HepG2 (cell line): Measurements from ENCODE around the gene ATP6V0A1. TPM values are rescaled to one million over a fixed set of nuclear protein-coding genes. Genes with fewer than 3 reads are reported as not detected.
A peak's percentile ranks its signal among the peaks of the same experiment; 100 is the strongest.

ENCODE experiments used
- BRD4 ChIP-seq: sonication (generic); formaldehyde crosslinking; IDR thresholded peaks from 2 replicates; pipeline ENCODE4 v1.4.0; 2020; ENCODE audit warnings: missing genetic modification reagents
- CBFB ChIP-seq: sonication (generic); formaldehyde crosslinking; IDR thresholded peaks from 2 replicates; pipeline ENCODE4 v1.4.0; 2020; ENCODE audit warnings: missing genetic modification reagents
- DRAP1 ChIP-seq: IDR thresholded peaks from 2 replicates; pipeline ENCODE4 v1.6.1; 2016; ENCODE audit warnings: missing genetic modification reagents, missing compliant biosample characterization
- GTF2F1 ChIP-seq: fragments of 150-350 bp; IDR thresholded peaks from 2 replicates; pipeline ENCODE4 v1.6.1; 2014; ENCODE audit warnings: low read length
- GTF3A ChIP-seq: sonication (generic); formaldehyde crosslinking; conservative IDR thresholded peaks from 2 replicates; pipeline ENCODE4 v1.4.0; 2020; ENCODE audit warnings: mild to moderate bottlenecking, missing genetic modification reagents
- HOXA7 ChIP-seq: sonication (generic); formaldehyde crosslinking; IDR thresholded peaks from 2 replicates; pipeline ENCODE4 v1.8.1; 2022; ENCODE audit warnings: mild to moderate bottlenecking, missing genetic modification reagents, moderate library complexity
- JUN ChIP-seq: sonication (generic); formaldehyde crosslinking; IDR thresholded peaks from 2 replicates; pipeline ENCODE4 v1.4.0; 2020; ENCODE audit warnings: mild to moderate bottlenecking, missing genetic modification reagents
- KAT7 ChIP-seq: IDR thresholded peaks from 2 replicates; pipeline ENCODE4 v1.6.1; 2018; ENCODE audit warnings: borderline replicate concordance, missing compliant biosample characterization
- KDM5B ChIP-seq: sonication (generic); formaldehyde crosslinking; IDR thresholded peaks from 2 replicates; pipeline ENCODE4 v1.4.0; 2020; ENCODE audit warnings: missing genetic modification reagents, mild to moderate bottlenecking, borderline replicate concordance
- MAFF ChIP-seq: IDR thresholded peaks from 2 replicates; pipeline ENCODE4 v1.6.1; 2011; ENCODE audit warnings: low read depth, low read length, improper control_type of control experiment
- MATR3 ChIP-seq: sonication (generic); formaldehyde crosslinking; IDR thresholded peaks from 2 replicates; pipeline ENCODE4 v1.4.0; 2020; ENCODE audit warnings: missing genetic modification reagents
- MLLT10 ChIP-seq: sonication (generic); formaldehyde crosslinking; IDR thresholded peaks from 2 replicates; pipeline ENCODE4 v1.4.0; 2020; ENCODE audit warnings: missing genetic modification reagents
- MXI1 ChIP-seq: IDR thresholded peaks from 3 replicates; pipeline ENCODE4 v1.6.1; 2012; ENCODE audit warnings: low read depth, low read length, inconsistent platforms, borderline replicate concordance
- NFATC3 ChIP-seq: sonication (generic); formaldehyde crosslinking; IDR thresholded peaks from 2 replicates; pipeline ENCODE4 v1.5.1; 2020; ENCODE audit warnings: mild to moderate bottlenecking, missing genetic modification reagents
- PLRG1 ChIP-seq: fragments of 450-650 bp; conservative IDR thresholded peaks from 2 replicates; pipeline ENCODE4 v1.6.1; 2016
- SIN3A ChIP-seq: IDR thresholded peaks from 2 replicates; pipeline ENCODE4 v1.6.1; 2011; ENCODE audit warnings: low read depth, mild to moderate bottlenecking, control low read depth, low read length, borderline replicate concordance
- SMAD9 ChIP-seq: sonication (generic); formaldehyde crosslinking; IDR thresholded peaks from 2 replicates; pipeline ENCODE4 v1.5.1; 2020; ENCODE audit warnings: mild to moderate bottlenecking, missing genetic modification reagents
- SMC3 ChIP-seq: IDR thresholded peaks from 2 replicates; pipeline ENCODE4 v1.6.1; 2011; ENCODE audit warnings: low read length, improper control_type of control experiment
- SUZ12 ChIP-seq: fragments of 150-350 bp; IDR thresholded peaks from 2 replicates; pipeline ENCODE4 v1.6.1; 2014; ENCODE audit warnings: low read depth, low read length
- TAF1 ChIP-seq: sonication (generic); formaldehyde crosslinking; IDR thresholded peaks from 2 replicates; pipeline ENCODE4 v1.4.0; 2020; ENCODE audit warnings: missing genetic modification reagents
- TARDBP ChIP-seq: sonication (generic); formaldehyde crosslinking; IDR thresholded peaks from 2 replicates; pipeline ENCODE4 v1.8.0; 2022; ENCODE audit warnings: mild to moderate bottlenecking, missing genetic modification reagents
- YEATS4 ChIP-seq: sonication (generic); formaldehyde crosslinking; IDR thresholded peaks from 2 replicates; pipeline ENCODE4 v1.4.0; 2020; ENCODE audit warnings: missing genetic modification reagents, borderline replicate concordance
- ZKSCAN1 ChIP-seq: fragments of 150-350 bp; IDR thresholded peaks from 2 replicates; pipeline ENCODE4 v1.6.1; 2014; ENCODE audit warnings: low read length
- ZMYM4 ChIP-seq: sonication (generic); formaldehyde crosslinking; IDR thresholded peaks from 2 replicates; pipeline ENCODE4 v1.8.1; 2023; ENCODE audit warnings: mild to moderate bottlenecking, missing genetic modification reagents
- ZNF20 ChIP-seq: sonication (generic); formaldehyde crosslinking; IDR thresholded peaks from 2 replicates; pipeline ENCODE4 v1.4.0; 2020; ENCODE audit warnings: mild to moderate bottlenecking, moderate library complexity, missing genetic modification reagents
- ZNF232 ChIP-seq: sonication (generic); formaldehyde crosslinking; IDR thresholded peaks from 2 replicates; pipeline ENCODE4 v1.4.0; 2020; ENCODE audit warnings: missing genetic modification reagents, borderline replicate concordance
- ZNF329 ChIP-seq: sonication (generic); formaldehyde crosslinking; IDR thresholded peaks from 2 replicates; pipeline ENCODE4 v1.9.0; 2021; ENCODE audit warnings: low read depth, mild to moderate bottlenecking, missing genetic modification reagents
- ZNF441 ChIP-seq: sonication (generic); formaldehyde crosslinking; IDR thresholded peaks from 2 replicates; pipeline ENCODE4 v1.7.0; 2021; ENCODE audit warnings: missing genetic modification reagents, borderline replicate concordance
- ZNF614 ChIP-seq: IDR thresholded peaks from 2 replicates; pipeline ENCODE4 v1.6.1; 2018; ENCODE audit warnings: missing biosample characterization, missing genetic modification reagents, inconsistent platforms, borderline replicate concordance
- ZNF747 ChIP-seq: sonication (generic); formaldehyde crosslinking; IDR thresholded peaks from 2 replicates; pipeline ENCODE4 v1.8.1; 2023; ENCODE audit warnings: missing genetic modification reagents, mild to moderate bottlenecking, borderline replicate concordance
- ZNF784 ChIP-seq: sonication (generic); formaldehyde crosslinking; IDR thresholded peaks from 2 replicates; pipeline ENCODE4 v1.5.1; 2020; ENCODE audit warnings: missing genetic modification reagents, mild to moderate bottlenecking, borderline replicate concordance
- ZNF788 ChIP-seq: sonication (generic); formaldehyde crosslinking; IDR thresholded peaks from 2 replicates; pipeline ENCODE4 v1.5.0; 2020; ENCODE audit warnings: mild to moderate bottlenecking, missing genetic modification reagents, borderline replicate concordance
- ZSCAN12 ChIP-seq: sonication (generic); formaldehyde crosslinking; IDR thresholded peaks from 2 replicates; pipeline ENCODE4 v1.9.0; 2021; ENCODE audit warnings: mild to moderate bottlenecking, missing genetic modification reagents
- polyA plus RNA-seq, 8 experiments: library from polyadenylated mRNA; depleted of rRNA in 3 of 8; stranded (reverse) in 7 of 8; unstranded in 1 of 8; fragments of >200 nt; fragmentation: Illumina TruSeq in 4 of 8; extraction: Trizol in 4 of 8; gene quantifications; 2 replicates each; pipeline versions ENCODE4 v1.2.1 to v1.2.3, GENCODE V29; 2011 to 2016; ENCODE audit warnings: low read depth in 4 of 8, missing spikeins in 1 of 8, mixed read lengths in 1 of 8; ENCODE audit not compliant: insufficient read depth in 1 of 8
- total RNA-seq, 5 experiments: library from RNA; depleted of rRNA; stranded (reverse); fragments of >200 nt; fragmentation: Illumina TruSeq; extraction: Trizol; gene quantifications; 2 replicates each; pipeline ENCODE4 v1.2.3, GENCODE V29; 2016; ENCODE audit warnings: low read depth in 1 of 5

The ATP6V0A1 gene
- total and polyA plus RNA-seq, 2 of the 13 experiments (the other 11 are each of a cell fraction or from before 2014, with no cell fraction given): 27.9 to 54.1 TPM

GRCh38 chr17:42566883-42567573, 108.3 kb downstream of the ATP6V0A1 start, which contains the start of gene MLX (continued):
- TF ChIP-seq HOXA7 (CRISPR knock-in tag) (no peak), TARDBP (peak; percentile 99), SIN3A (peak; percentile 91), ZNF329 (CRISPR knock-in tag) (peak; percentile 46; the same call in 1 of the 2 replicates), MATR3 (CRISPR knock-in tag) (no peak), ZNF784 (CRISPR knock-in tag) (peak; percentile 90; the same call in 1 of the 2 replicates), ZNF20 (CRISPR knock-in tag) (0 out of 2 replicates have a peak, but pooled peaks have one; percentile 37), KAT7 (CRISPR knock-in tag) (peak; percentile 93), KDM5B (peak; percentile 93), SMC3 (no peak), ZNF441 (CRISPR knock-in tag) (peak; percentile 70; the same call in 1 of the 2 replicates), ZNF232 (0 out of 2 replicates have a peak, but pooled peaks have one; percentile 23), ZNF747 (peak; percentile 95), GTF3A (0 out of 2 replicates have a peak, but pooled peaks have one; percentile 88), GTF2F1 (no peak; the same call in 1 of the 2 replicates), MAFF (no peak), ZMYM4 (CRISPR knock-in tag) (peak; percentile 91), ZNF788 (CRISPR knock-in tag) (peak; percentile 76; the same call in 1 of the 2 replicates), DRAP1 (peak; percentile 89; the same call in 1 of the 2 replicates), ZNF614 (CRISPR knock-in tag) (peak; percentile 75), CBFB (CRISPR knock-in tag) (peak; percentile 46; the same call in 1 of the 2 replicates), ZKSCAN1 (no peak), ZSCAN12 (CRISPR knock-in tag) (0 out of 2 replicates have a peak, but pooled peaks have one; percentile 54), PLRG1 (no peak), SMAD9 (CRISPR knock-in tag) (peak; percentile 51; the same call in 1 of the 2 replicates), NFATC3 (CRISPR knock-in tag) (no peak; the same call in 1 of the 2 replicates), SUZ12 (no peak), JUN (CRISPR knock-in tag) (no peak; the same call in 1 of the 2 replicates), YEATS4 (CRISPR knock-in tag) (peak; percentile 96), MXI1 (peak; percentile 72; the same call in 1 of the 3 replicates), TAF1 (CRISPR knock-in tag) (peak; percentile 84; the same call in 1 of the 2 replicates), BRD4 (CRISPR knock-in tag) (no peak; the same call in 1 of the 2 replicates), MLLT10 (CRISPR knock-in tag) (no peak)
